A549 (cell line): ENCODE measurements around the gene NHLRC2. TPM values are rescaled to one million over a fixed set of nuclear protein-coding genes. Genes with fewer than 3 reads are reported as not detected.
"Not testable (repeated sequence)": the region's sequence is repeated elsewhere in the genome, so short reads cannot be mapped to it uniquely, and the experiment has no call there.

Experiments
- ATAC-seq, 2 experiments: fragments of 200-7000 bp in 1 of 2; fragments of >200 bp in 1 of 2; cut with Nextera tagmentation in 1 of 2; cut with Tn5 transposase in 1 of 2; 3 replicates each; pipeline versions ENCODE4 v1.8.0 to v1.9.1; 2018 to 2020; ENCODE audit warnings: mild to moderate bottlenecking in 1 of 2, moderate library complexity in 1 of 2
- CTCF ChIA-PET: fragments of 300-600 bp; sonication (Branson Sonifier 250); formaldehyde crosslinking; extraction: SDS; loops from one replicate; lab custom pipeline; 2021; ENCODE audit warnings: antibody characterized with exemption, inconsistent platforms; lab: Yijun Ruan, JAX
- POLR2A ChIA-PET: fragments of 350-600 bp; formaldehyde crosslinking; extraction: SDS; loops from one replicate; lab custom pipeline; 2021; ENCODE audit warnings: antibody characterized with exemption, inconsistent platforms; lab: Yijun Ruan, JAX
- DNase-seq, 2 experiments: peaks; one replicate each; pipeline versions ENCODE4 v3.0.0 to v3.0.0-alpha.2; 2011 to 2016; ENCODE audit warnings: low read depth in 1 of 2, low spot score in 1 of 2
- FAIRE-seq: peaks from 2 replicates; lab custom pipeline; 2011; peaks lifted over from hg19 to GRCh38; lab: Jason Lieb, UNC
- H3K27ac ChIP-seq, 2 experiments: fragments of >200 bp; sonication (Bioruptor Twin); formaldehyde crosslinking; 3 replicates each; pipeline ENCODE4 v1.5.1; 2016 to 2017
- H3K4me1 ChIP-seq: fragments of >200 bp; sonication (Bioruptor Twin); formaldehyde crosslinking; 3 replicates; pipeline ENCODE4 v1.6.1; 2016
- H3K4me2 ChIP-seq: fragments of >200 bp; sonication (Bioruptor Twin); formaldehyde crosslinking; 3 replicates; pipeline ENCODE4 v1.6.1; 2016
- H3K4me3 ChIP-seq: fragments of >200 bp; sonication (Bioruptor Twin); formaldehyde crosslinking; 3 replicates; pipeline ENCODE4 v1.5.1; 2016
- H3K9me3 ChIP-seq: fragments of >200 bp; sonication (Bioruptor Twin); formaldehyde crosslinking; 3 replicates; pipeline ENCODE4 v1.6.1; 2016
- CTCF ChIP-seq: fragments of >200 bp; sonication (Bioruptor Twin); formaldehyde crosslinking; IDR thresholded peaks from 3 replicates; pipeline ENCODE4 v1.5.1; 2016
- EHF ChIP-seq: fragments of 250-450 bp; sonication (Bioruptor Pico); IDR thresholded peaks from 2 replicates; pipeline ENCODE4 v1.5.0; 2020; ENCODE audit warnings: mild to moderate bottlenecking
- ESRRA ChIP-seq: fragments of 150-350 bp; IDR thresholded peaks from 2 replicates; pipeline ENCODE4 v1.6.1; 2014; ENCODE audit warnings: mild to moderate bottlenecking, low read length, borderline replicate concordance
- GATA3 ChIP-seq: IDR thresholded peaks from 2 replicates; pipeline ENCODE4 v1.6.1; 2012; ENCODE audit warnings: borderline replicate concordance
- HEYL ChIP-seq: fragments of 250-450 bp; sonication (Bioruptor Pico); IDR thresholded peaks from 2 replicates; pipeline ENCODE4 v1.8.0; 2021; ENCODE audit warnings: mild to moderate bottlenecking, moderate library complexity
- HOXA7 ChIP-seq: fragments of 250-450 bp; sonication (Bioruptor Pico); IDR thresholded peaks from 2 replicates; pipeline ENCODE4 v1.5.0; 2020; ENCODE audit warnings: mild to moderate bottlenecking, moderate library complexity
- HOXB13 ChIP-seq: fragments of 250-450 bp; sonication (Bioruptor Pico); IDR thresholded peaks from 2 replicates; pipeline ENCODE4 v1.5.0; 2020; ENCODE audit warnings: low read depth, mild to moderate bottlenecking, moderate library complexity
- JUN ChIP-seq, 2 experiments: fragments of >200 bp; sonication (Bioruptor Twin); formaldehyde crosslinking; IDR thresholded peaks; 2 replicates in 1 of 2; 3 replicates in 1 of 2; pipeline ENCODE4 v1.6.1; 2016 to 2017
- KDM1A ChIP-seq: fragments of 200-600 bp; sonication (generic); IDR thresholded peaks from 2 replicates; pipeline ENCODE4 v1.6.1; 2016; ENCODE audit warnings: low read depth, mild to moderate bottlenecking
- KDM5A ChIP-seq: fragments of 200-600 bp; sonication (generic); IDR thresholded peaks from 2 replicates; pipeline ENCODE4 v1.6.1; 2016; ENCODE audit warnings: antibody characterized with exemption, mild to moderate bottlenecking
- PBX3 ChIP-seq: IDR thresholded peaks from 2 replicates; pipeline ENCODE4 v1.6.1; 2012
- RARB ChIP-seq: fragments of 250-450 bp; sonication (Bioruptor Pico); IDR thresholded peaks from 2 replicates; pipeline ENCODE4 v1.8.0; 2021; ENCODE audit warnings: mild to moderate bottlenecking, moderate library complexity
- REST ChIP-seq: fragments of 200-600 bp; sonication (generic); IDR thresholded peaks from 2 replicates; pipeline ENCODE4 v1.6.1; 2016; ENCODE audit warnings: antibody characterized with exemption, mild to moderate bottlenecking, moderate library complexity
- TFCP2L1 ChIP-seq: fragments of 250-450 bp; sonication (Bioruptor Pico); IDR thresholded peaks from 2 replicates; pipeline ENCODE4 v1.5.0; 2021; ENCODE audit warnings: mild to moderate bottlenecking
- TP53 ChIP-seq: fragments of 250-450 bp; sonication (Bioruptor Pico); IDR thresholded peaks from 2 replicates; pipeline ENCODE4 v1.5.0; 2021; ENCODE audit warnings: mild to moderate bottlenecking, moderate library complexity
- ZFP36 ChIP-seq: fragments of 450-650 bp; IDR thresholded peaks from 2 replicates; pipeline ENCODE4 v1.6.1; 2014; ENCODE audit warnings: borderline replicate concordance; ENCODE audit not compliant: partially characterized antibody
- ZSCAN20 ChIP-seq: fragments of 250-450 bp; sonication (Bioruptor Pico); IDR thresholded peaks from 2 replicates; pipeline ENCODE4 v1.8.0; 2022; ENCODE audit warnings: mild to moderate bottlenecking, moderate library complexity
- WGBS: methylation state at CpG from one replicate; pipeline ENCODE4 v1.1.6; 2017; ENCODE audit errors: missing lambda C conversion rate; 5-methylcytosine and 5-hydroxymethylcytosine counted together
- polyA plus RNA-seq, 4 experiments: library from polyadenylated mRNA; depleted of rRNA in 3 of 4; stranded (reverse); fragments of >200 nt; fragmentation: RNase III in 1 of 4; extraction: RNeasy Plus Mini Kit Qiagen cat#74134 plus additional on column Dnase treatment in 1 of 4; gene quantifications; 2 replicates in 3 of 4; 3 replicates in 1 of 4; pipeline ENCODE4 v1.2.3, GENCODE V29; 2011 to 2017

NHLRC2 gene
- polyA plus RNA-seq, 2 of the 4 experiments (the other 2 are of a cell fraction): 4.9 to 17.3 TPM

- TF ChIP-seq REST (no peak), RARB (CRISPR knock-in tag) (no peak)
Observed at GRCh38 chr10:113806503-113806902, 48.0 kb upstream of the NHLRC2 start (continued).

GRCh38 chr10:113808168-113808567 is 46.3 kb upstream of the NHLRC2 start:
- Histone ChIP-seq H3K9me3 (no peaks in the 10 kb centered on the region), H3K4me1 (no peaks in the 10 kb centered on the region), H3K4me2 (no peak overlapping the region), H3K4me3 (no peak overlapping the region)
- DNase-seq: no peak
- 51% methylated on average over 3 of the region's 3 CpGs for WGBS
- no peak for TF ChIP-seq ZFP36
- TF ChIP-seq CTCF: no peak
- TF ChIP-seq GATA3: no peak
- TF ChIP-seq TP53: no peak
- no peak for TF ChIP-seq EHF (CRISPR knock-in tag)
- TF ChIP-seq JUN (IDR thresholded peaks at IDR 0.05): no peak
- no peak for TF ChIP-seq HEYL
- no peak for TF ChIP-seq HOXA7
- TF ChIP-seq KDM5A: no peak
- TF ChIP-seq RARB (CRISPR knock-in tag): no peak
- TF ChIP-seq ZSCAN20: no peak
- TF ChIP-seq PBX3: no peak
- no peak for TF ChIP-seq TFCP2L1
- no peak for TF ChIP-seq KDM1A
- no peak for TF ChIP-seq ESRRA
- TF ChIP-seq HOXB13: no peak
- TF ChIP-seq, all 56 proteins: peak for 0
- no peak overlapping the region for H3K27ac ChIP-seq
- no peak for FAIRE-seq
- POLR2A ChIA-PET: no interaction called here
- no peak for ATAC-seq
- CTCF ChIA-PET: interaction anchor here (2.3 to 13.8 kb wide), 3 partner anchors 9 to 295 kb away, joined by 9 to 195 read pairs (median 14); no protein-coding TSS in a partner anchor

GRCh38 chr10:113814700-113815099 is 39.8 kb upstream of the NHLRC2 start:
- DNase-seq, H3K9me3 ChIP-seq, H3K27ac ChIP-seq, H3K4me1 ChIP-seq, H3K4me3 ChIP-seq, ATAC-seq, POLR2A ChIA-PET, FAIRE-seq, H3K4me2 ChIP-seq: not testable (repeated sequence)
- WGBS: 63% methylated on average over 1 of the region's 1 CpG
- CTCF ChIA-PET: interaction anchor here (1.2 kb wide), 1 partner anchor 289 kb away, joined by 3 read pairs; no protein-coding TSS in a partner anchor
